ENCODE results near the gene DHCR24.

- TF ChIP-seq CTCF (IDR thresholded peaks at IDR 0.05) = no peak
- no peak for TF ChIP-seq POLR2A (IDR thresholded peaks at IDR 0.05)
These were observed 40.0 kb upstream of the DHCR24 start for GRCh38 chr1:54926970-54927369.

Data from body of pancreas (tissue), 4 donors.